Activated naive CD4-positive, alpha-beta T cell treated with Interleukin-2 at 50 U/mL for 16 hours (primary cell): ENCODE results near the gene PLXNA2.

Experiments used
- DNase-seq: peaks from one replicate; pipeline ENCODE4 v3.0.0-alpha.2; 2020

PLXNA2 gene

GRCh38 chr1:208083016-208083714 is 161.0 kb downstream of the PLXNA2 start:
- DNase-seq = no peak

GRCh38 chr1:208081972-208082371 is 162.2 kb downstream of the PLXNA2 start:
- DNase-seq = no peak

GRCh38 chr1:208080396-208081286 is 163.5 kb downstream of the PLXNA2 start:
- DNase-seq = no peak

- DNase-seq = no peak
These were observed 165.0 kb downstream of the PLXNA2 start for GRCh38 chr1:208079161-208079560.

GRCh38 chr1:208078752-208079151 is 165.4 kb downstream of the PLXNA2 start:
- DNase-seq = no peak

- no peak for DNase-seq
These were observed 166.7 kb downstream of the PLXNA2 start for GRCh38 chr1:208077232-208078075.

GRCh38 chr1:208074353-208074752 is 169.8 kb downstream of the PLXNA2 start:
- no peak for DNase-seq

GRCh38 chr1:208071435-208072031 is 172.7 kb downstream of the PLXNA2 start:
- DNase-seq = no peak

GRCh38 chr1:208069908-208070307 is 174.3 kb downstream of the PLXNA2 start:
- DNase-seq = no peak

GRCh38 chr1:208069317-208069716 is 174.9 kb downstream of the PLXNA2 start:
- no peak for DNase-seq

GRCh38 chr1:208068908-208069307 is 175.3 kb downstream of the PLXNA2 start:
- DNase-seq = no peak

GRCh38 chr1:208068407-208068806 is 175.8 kb downstream of the PLXNA2 start:
- DNase-seq = no peak

- no peak for DNase-seq
These were observed 177.6 kb downstream of the PLXNA2 start for GRCh38 chr1:208066583-208066982.

GRCh38 chr1:208065862-208066261 is 178.3 kb downstream of the PLXNA2 start:
- DNase-seq = no peak

GRCh38 chr1:208061632-208062031 is 182.6 kb downstream of the PLXNA2 start:
- DNase-seq = no peak

- DNase-seq = no peak
These were observed 183.1 kb downstream of the PLXNA2 start for GRCh38 chr1:208061118-208061517.

GRCh38 chr1:208060215-208060869 is 183.8 kb downstream of the PLXNA2 start:
- DNase-seq = no peak

GRCh38 chr1:208059409-208060001 is 184.7 kb downstream of the PLXNA2 start:
- DNase-seq = no peak

- no peak for DNase-seq
These were observed 185.4 kb downstream of the PLXNA2 start for GRCh38 chr1:208058756-208059155.

- DNase-seq = no peak
These were observed 185.9 kb downstream of the PLXNA2 start for GRCh38 chr1:208058267-208058666.

- DNase-seq = no peak
These were observed 187.1 kb downstream of the PLXNA2 start for GRCh38 chr1:208057056-208057455.

- no peak for DNase-seq
These were observed 188.6 kb downstream of the PLXNA2 start for GRCh38 chr1:208055535-208055934.
